Endothelial cell of umbilical vein (primary cell): ENCODE measurements around the gene CDH23. TPM values are rescaled to one million over a fixed set of nuclear protein-coding genes. Genes with fewer than 3 reads are reported as not detected.

Experiments used
- BruUV-seq: library from RNA; stranded (reverse); fragments of 400-500 nt; replicated peaks from 2 replicates; lab custom pipeline; 2021; lab: Mats Ljungman, UMichigan
- CTCF ChIA-PET: fragments of 300-600, 350-600 bp; sonication (Branson Sonifier 250); formaldehyde crosslinking; loops from one replicate; lab custom pipeline; 2021; ENCODE audit warnings: antibody characterized with exemption, inconsistent platforms; lab: Charles Lee
- POLR2A ChIA-PET: fragments of 300-600, 350-600 bp; sonication (Branson Sonifier 250); formaldehyde crosslinking; loops from one replicate; lab custom pipeline; 2021; ENCODE audit warnings: antibody characterized with exemption, inconsistent platforms; lab: Charles Lee
- DNase-seq: peaks from one replicate; pipeline ENCODE4 v3.0.0-alpha.2; 2011; ENCODE audit warnings: low read depth, low spot score
- FAIRE-seq: peaks from 2 replicates; lab custom pipeline; 2011; peaks lifted over from hg19 to GRCh38; lab: Jason Lieb, UNC
- H2AFZ ChIP-seq: 2 replicates; pipeline ENCODE4 v1.6.0; 2012; ENCODE audit warnings: low read depth, low read length, control low read depth, inconsistent platforms
- H3K27ac ChIP-seq: 2 replicates; pipeline ENCODE4 v1.5.1; 2011; ENCODE audit warnings: low read depth, mild to moderate bottlenecking, control low read depth, low read length, moderate library complexity; ENCODE audit not compliant: insufficient read depth
- H3K27me3 ChIP-seq, 2 experiments: 2 replicates each; pipeline versions ENCODE4 v1.6.0 to v1.6.1; 2011; ENCODE audit warnings: low read length in 2 of 2, mixed read lengths in 1 of 2; ENCODE audit not compliant: control insufficient read depth in 2 of 2, insufficient read depth in 2 of 2
- H3K36me3 ChIP-seq, 2 experiments: 2 replicates in 1 of 2; 3 replicates in 1 of 2; pipeline ENCODE4 v1.5.1; 2011; ENCODE audit warnings: low read length in 2 of 2, mild to moderate bottlenecking in 1 of 2, moderate library complexity in 1 of 2; ENCODE audit not compliant: control insufficient read depth in 2 of 2, insufficient read depth in 2 of 2; ENCODE audit errors: extremely low read depth in 1 of 2
- H3K4me1 ChIP-seq: 3 replicates; pipeline ENCODE4 v1.5.1; 2011; ENCODE audit warnings: mild to moderate bottlenecking, low read length; ENCODE audit not compliant: control insufficient read depth, insufficient read depth; ENCODE audit errors: extremely low read depth
- H3K4me2 ChIP-seq: 2 replicates; pipeline ENCODE4 v1.6.1; 2011; ENCODE audit warnings: low read length, control low read depth, mixed read lengths; ENCODE audit not compliant: insufficient read depth
- H3K4me3 ChIP-seq, 3 experiments: fragments of 200-600 bp in 1 of 3; sonication (generic), shearing (Covaris generic) in 1 of 3; replicated peaks in 1 of 3; 2 replicates each; pipeline ENCODE4 v1.5.1; 2011 to 2016; ENCODE audit warnings: control low read depth in 3 of 3, low read length in 3 of 3, mild to moderate bottlenecking in 2 of 3, inconsistent platforms in 1 of 3, low read depth in 1 of 3, moderate library complexity in 1 of 3; ENCODE audit not compliant: insufficient read depth in 1 of 3
- H3K79me2 ChIP-seq: 2 replicates; pipeline ENCODE4 v1.6.0; 2012; ENCODE audit warnings: low read length, inconsistent platforms; ENCODE audit not compliant: control insufficient read depth, insufficient read depth
- H3K9ac ChIP-seq: replicated peaks from 2 replicates; pipeline ENCODE3; 2011; ENCODE audit warnings: low read length, control low read depth; ENCODE audit not compliant: insufficient read depth; ENCODE audit errors: extremely low read depth
- H3K9me1 ChIP-seq: replicated peaks from 3 replicates; pipeline ENCODE4 v1.6.0; 2011; ENCODE audit warnings: mild to moderate bottlenecking, low read length; ENCODE audit not compliant: control insufficient read depth, insufficient read depth; ENCODE audit errors: extremely low read depth
- H3K9me3 ChIP-seq: replicated peaks from 2 replicates; pipeline ENCODE4 v1.5.1; 2012; ENCODE audit warnings: low read length, inconsistent platforms; ENCODE audit not compliant: control insufficient read depth, insufficient read depth
- H4K20me1 ChIP-seq: replicated peaks from 2 replicates; pipeline ENCODE3; 2011; ENCODE audit warnings: mild to moderate bottlenecking, low read length; ENCODE audit not compliant: control insufficient read depth, insufficient read depth; ENCODE audit errors: extremely low read depth
- CTCF ChIP-seq, 2 donors: IDR thresholded peaks; 1 replicate in 1 of 2; 2 replicates in 1 of 2; pipeline ENCODE4 v1.5.1; 2011; ENCODE audit warnings: low read length in 2 of 2, mild to moderate bottlenecking in 2 of 2, moderate library complexity in 2 of 2, control low read depth in 1 of 2, inconsistent platforms in 1 of 2, low read depth in 1 of 2; ENCODE audit not compliant: insufficient read depth in 1 of 2; ENCODE audit errors: extremely low read depth in 1 of 2
- EZH2 ChIP-seq: IDR thresholded peaks from 2 replicates; pipeline ENCODE4 v1.6.1; 2012; ENCODE audit warnings: borderline replicate concordance, low read depth, mild to moderate bottlenecking, moderate library complexity, low read length, inconsistent platforms; ENCODE audit not compliant: severe bottlenecking
- FOS ChIP-seq: IDR thresholded peaks from 2 replicates; pipeline ENCODE4 v1.6.1; 2011; ENCODE audit warnings: mild to moderate bottlenecking, low read length, moderate library complexity, borderline replicate concordance; ENCODE audit not compliant: insufficient read depth
- GATA2 ChIP-seq: IDR thresholded peaks from 2 replicates; pipeline ENCODE4 v1.7.0; 2011; ENCODE audit warnings: low read depth, mild to moderate bottlenecking, moderate library complexity, mixed read lengths, low read length; ENCODE audit not compliant: insufficient read length, insufficient read depth
- JUN ChIP-seq: IDR thresholded peaks from 2 replicates; pipeline ENCODE4 v1.6.1; 2011; ENCODE audit warnings: borderline replicate concordance, low read depth; ENCODE audit not compliant: insufficient read length, insufficient read depth
- MYC ChIP-seq: IDR thresholded peaks from one replicate; pipeline ENCODE4 v1.6.1; 2011; ENCODE audit warnings: mild to moderate bottlenecking, low read depth, low read length
- POLR2A ChIP-seq: IDR thresholded peaks from 2 replicates; pipeline ENCODE4 v1.6.1; 2012; ENCODE audit warnings: low read depth, mild to moderate bottlenecking, control low read depth, low read length
- POLR2AphosphoS5 ChIP-seq: IDR thresholded peaks from 2 replicates; pipeline ENCODE4 v1.6.1; 2012; ENCODE audit warnings: low read depth, mild to moderate bottlenecking, control low read depth, low read length, moderate library complexity; ENCODE audit not compliant: insufficient read depth
- dilution Hi-C: fragments of 300-500 bp; cut with MboI; formaldehyde crosslinking; loops from one replicate; pipeline ENCODE4 v1.15.0; 2019; ENCODE audit warnings: low sequenced_read_pairs; ENCODE audit not compliant: extremely low pct_ligation_motif_present
- intact Hi-C: fragments of 100-400 bp; cut with micrococcal nuclease; formaldehyde crosslinking; loops from one replicate; pipeline ENCODE4 v1.10.0; 2022
- polyA plus RNA-seq, 4 experiments: library from polyadenylated mRNA; depleted of rRNA in 3 of 4; stranded (reverse) in 3 of 4; unstranded in 1 of 4; fragments of >200 nt; gene quantifications; 2 replicates each; pipeline versions ENCODE4 v1.2.1 to v1.2.3, GENCODE V29; 2011 to 2012; ENCODE audit warnings: missing spikeins in 1 of 4
- total RNA-seq: library from RNA; stranded (reverse); gene quantifications from 2 replicates; pipeline ENCODE4 v1.2.3, GENCODE V29; 2021
- TF ChIP-seq, protein P1 (sequence below): IDR thresholded peaks from 2 replicates; pipeline ENCODE4 v1.6.1; 2011; ENCODE audit not compliant: insufficient read depth, insufficient read length

The CDH23 gene
- total and polyA plus RNA-seq, 2 donors (not counting 3 experiments of a cell fraction or from before 2014, with no cell fraction given), result not detected

DNA sequence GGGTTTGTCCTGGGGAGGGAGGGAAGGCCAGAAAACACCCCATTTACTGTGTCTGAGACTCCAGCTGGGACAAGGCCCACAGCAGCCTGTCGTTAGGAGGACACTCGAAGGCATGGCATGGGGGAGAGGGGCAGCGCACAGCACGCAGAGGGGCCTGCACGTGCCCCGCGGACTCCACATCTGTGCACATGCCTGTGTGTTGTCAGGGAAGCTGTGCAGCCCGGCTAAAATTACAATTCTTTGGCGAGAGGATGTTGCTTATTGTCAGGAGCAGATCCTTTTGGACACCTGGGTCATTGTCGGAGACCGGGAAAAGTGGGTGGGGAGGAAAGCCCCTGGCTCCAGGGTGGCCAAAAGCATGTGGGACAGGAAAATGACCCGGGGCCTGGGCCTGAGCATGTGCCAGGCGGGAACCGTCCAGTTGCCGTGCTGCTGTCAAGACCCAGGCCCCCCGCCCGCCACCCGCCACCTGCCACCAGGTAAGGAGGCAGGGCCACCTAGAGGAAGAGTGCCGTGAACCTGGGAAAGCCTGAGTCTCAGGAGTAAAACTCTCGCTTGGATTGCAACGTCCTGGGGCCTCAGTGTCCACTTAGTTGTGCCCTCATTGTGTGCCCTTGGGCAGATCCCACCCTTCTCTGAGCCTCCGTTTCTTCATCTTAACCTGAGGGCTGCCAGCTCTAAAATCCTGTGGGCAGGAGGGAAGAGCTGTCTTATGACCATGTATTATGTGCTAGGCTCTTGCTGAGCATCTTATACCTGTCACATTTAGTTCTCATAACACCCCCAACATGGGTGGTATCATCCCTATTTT is 369.4 kb downstream of the CDH23 start:
- BruUV-seq, result no TSS peak

More for the DNA sequence above, 369.4 kb downstream of the CDH23 start:
- DNase-seq, result no peak
- ChIA-PET CTCF (interaction anchor here (0.8 to 1.9 kb wide), 6 partner anchors 9 to 196 kb away, joined by 3 to 8 read pairs (median 4); no protein-coding TSS in a partner anchor), POLR2A (interaction anchor here (0.6 to 1.1 kb wide), 2 partner anchors 9 to 43 kb away, joined by 3 to 8 read pairs; no protein-coding TSS in a partner anchor)
- TF ChIP-seq CTCF (IDR thresholded peaks at IDR 0.05; ENCODE audit: extremely low read depth in 1 of 2, insufficient read depth in 1 of 2, low read depth in 1 of 2, low read length in 2 of 2), result no peak
- TF ChIP-seq POLR2AphosphoS5, result no peak
- TF ChIP-seq GATA2, result no peak
- TF ChIP-seq FOS, result no peak
- TF ChIP-seq EZH2, result no peak
- TF ChIP-seq, protein P1, sequence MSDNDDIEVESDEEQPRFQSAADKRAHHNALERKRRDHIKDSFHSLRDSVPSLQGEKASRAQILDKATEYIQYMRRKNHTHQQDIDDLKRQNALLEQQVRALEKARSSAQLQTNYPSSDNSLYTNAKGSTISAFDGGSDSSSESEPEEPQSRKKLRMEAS, result no peak
- TF ChIP-seq MYC, result no peak
- no peak for TF ChIP-seq JUN
- no peak for TF ChIP-seq POLR2A
- intact Hi-C loops, result loop anchor here (2.0 kb wide), 2 partner anchors 17 to 41 kb away; no protein-coding TSS in a partner anchor
- Histone ChIP-seq H3K36me3 (no peaks in the 10 kb centered on the region), H3K27ac (no peak overlapping the region), H3K27me3 (no peaks in the 10 kb centered on the region), H2AFZ (no peak overlapping the region), H3K79me2 (no peaks in the 10 kb centered on the region), H4K20me1 (no peaks in the 10 kb centered on the region), H3K9ac (no peak overlapping the region), H3K4me1 (peaks cover 34% of the 10 kb centered on the region), H3K9me1 (no peaks in the 10 kb centered on the region), H3K4me2 (no peak overlapping the region), H3K4me3 (no peak overlapping the region), H3K9me3 (no peaks in the 10 kb centered on the region)
- dilution Hi-C loops, result no loop called here
- FAIRE-seq, result no peak
